Measurements from ENCODE around the gene PBX3. TPM values are rescaled to one million over a fixed set of nuclear protein-coding genes. Genes with fewer than 3 reads are reported as not detected.

Gene PBX3
- total and polyA plus RNA-seq, 2 of the 13 experiments (the other 11 are each of a cell fraction or from before 2014, with no cell fraction given), result 6.0 to 11.2 TPM

DNA sequence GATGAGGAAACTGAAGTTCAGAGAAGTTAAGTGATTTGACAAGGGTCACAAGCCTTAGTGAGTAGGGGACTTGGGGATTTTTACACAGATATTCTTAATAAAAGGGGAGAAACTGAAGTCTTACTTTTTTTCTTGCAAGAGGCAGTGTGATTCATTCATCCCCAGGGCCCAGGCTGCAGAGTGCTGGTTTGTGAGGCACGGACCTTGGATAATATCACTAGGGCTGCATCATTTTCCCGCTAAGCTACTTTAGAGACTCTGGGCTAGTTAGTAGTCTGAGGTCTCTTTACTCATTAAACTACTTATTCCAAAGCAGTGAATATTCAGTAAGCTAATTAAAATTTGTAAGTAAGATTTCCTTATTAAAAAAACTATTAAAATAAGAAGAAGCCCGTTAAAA is 195.0 kb downstream of the PBX3 start:
- DNase-seq (ENCODE audit: low spot score) (no peak), ATAC-seq (no peak), FAIRE-seq (no peak)
- POLR2A ChIA-PET, result no interaction called here
- H3K9me3 ChIP-seq (ENCODE audit: low read length), result no peaks in the 10 kb centered on the region
- CTCF ChIA-PET (ENCODE audit: low intra/inter-chr PET ratio, low total read pairs), result no interaction called here
- peaks cover 10% of the 10 kb centered on the region for H3K4me1 ChIP-seq (ENCODE audit: insufficient read depth, low read length)
- H4K20me1 ChIP-seq (ENCODE audit: insufficient read depth, low read length), result no peaks in the 10 kb centered on the region
- no peaks in the 10 kb centered on the region for H3K79me2 ChIP-seq (ENCODE audit: insufficient read depth, low read length)
- no TSS peak for BruUV-seq (replicated peaks)
- no peaks in the 10 kb centered on the region for H3K36me3 ChIP-seq (replicated peaks in 1 of 2; ENCODE audit: control insufficient read depth in 1 of 2, insufficient read depth in 2 of 2, low read length in 2 of 2)
- 93% methylated on average over 3 of the region's 3 CpGs for WGBS (ENCODE audit: low lambda C conversion rate)
- in situ Hi-C loops (cut with HindIII; ENCODE audit: extremely low pct_ligation_motif_present, low pct_unique_long_range_greater_than_20kb), result no loop called here
- H2AFZ ChIP-seq (ENCODE audit: low read length), result no peak overlapping the region
- intact Hi-C loops (cut with micrococcal nuclease; ENCODE audit: unreplicated experiment), result no loop called here
- no peaks in the 10 kb centered on the region for H3K27me3 ChIP-seq (ENCODE audit: control insufficient read depth in 1 of 2, insufficient read depth in 2 of 2, low read length in 2 of 2)
- H3K27ac ChIP-seq (ENCODE audit: extremely low read length, insufficient read depth, low read length), result no peak overlapping the region
- no peak overlapping the region for H3K4me3 ChIP-seq (replicated peaks in 1 of 3; ENCODE audit: insufficient read depth in 1 of 3, low read depth in 2 of 3, low read length in 3 of 3)
- no peak overlapping the region for H3K9ac ChIP-seq (ENCODE audit: insufficient read depth, low read depth, low read length)
- no peak overlapping the region for H3K4me2 ChIP-seq (ENCODE audit: low read depth, low read length)
- TF ChIP-seq POGZ (CRISPR knock-in tag; IDR thresholded peaks at IDR 0.05) (no peak), SMYD3 (CRISPR knock-in tag; IDR thresholded peaks at IDR 0.05) (no peak), U2AF2 (IDR thresholded peaks at IDR 0.05; ENCODE audit: low read depth, low read length) (no peak), ZNF230 (CRISPR knock-in tag; IDR thresholded peaks at IDR 0.05) (no peak), ZNF878 (CRISPR knock-in tag; IDR thresholded peaks at IDR 0.05) (no peak), ZFP37 (CRISPR knock-in tag; IDR thresholded peaks at IDR 0.05; ENCODE audit: borderline replicate concordance) (no peak), ZNF550 (CRISPR knock-in tag; IDR thresholded peaks at IDR 0.05; ENCODE audit: borderline replicate concordance) (no peak), PRPF4 (IDR thresholded peaks at IDR 0.05; ENCODE audit: low read depth, low read length, poor library complexity, severe bottlenecking) (no peak), RARA (CRISPR knock-in tag; IDR thresholded peaks at IDR 0.05) (no peak), ZNF350 (CRISPR knock-in tag; IDR thresholded peaks at IDR 0.05; ENCODE audit: borderline replicate concordance, low read depth) (no peak), CHD2 (IDR thresholded peaks at IDR 0.05; ENCODE audit: low read depth, low read length) (no peak)
- TF ChIP-seq, protein P1, sequence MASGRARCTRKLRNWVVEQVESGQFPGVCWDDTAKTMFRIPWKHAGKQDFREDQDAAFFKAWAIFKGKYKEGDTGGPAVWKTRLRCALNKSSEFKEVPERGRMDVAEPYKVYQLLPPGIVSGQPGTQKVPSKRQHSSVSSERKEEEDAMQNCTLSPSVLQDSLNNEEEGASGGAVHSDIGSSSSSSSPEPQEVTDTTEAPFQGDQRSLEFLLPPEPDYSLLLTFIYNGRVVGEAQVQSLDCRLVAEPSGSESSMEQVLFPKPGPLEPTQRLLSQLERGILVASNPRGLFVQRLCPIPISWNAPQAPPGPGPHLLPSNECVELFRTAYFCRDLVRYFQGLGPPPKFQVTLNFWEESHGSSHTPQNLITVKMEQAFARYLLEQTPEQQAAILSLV (CRISPR knock-in tag; IDR thresholded peaks at IDR 0.05; ENCODE audit: borderline replicate concordance), result no peak
- TF ChIP-seq, protein P2, sequence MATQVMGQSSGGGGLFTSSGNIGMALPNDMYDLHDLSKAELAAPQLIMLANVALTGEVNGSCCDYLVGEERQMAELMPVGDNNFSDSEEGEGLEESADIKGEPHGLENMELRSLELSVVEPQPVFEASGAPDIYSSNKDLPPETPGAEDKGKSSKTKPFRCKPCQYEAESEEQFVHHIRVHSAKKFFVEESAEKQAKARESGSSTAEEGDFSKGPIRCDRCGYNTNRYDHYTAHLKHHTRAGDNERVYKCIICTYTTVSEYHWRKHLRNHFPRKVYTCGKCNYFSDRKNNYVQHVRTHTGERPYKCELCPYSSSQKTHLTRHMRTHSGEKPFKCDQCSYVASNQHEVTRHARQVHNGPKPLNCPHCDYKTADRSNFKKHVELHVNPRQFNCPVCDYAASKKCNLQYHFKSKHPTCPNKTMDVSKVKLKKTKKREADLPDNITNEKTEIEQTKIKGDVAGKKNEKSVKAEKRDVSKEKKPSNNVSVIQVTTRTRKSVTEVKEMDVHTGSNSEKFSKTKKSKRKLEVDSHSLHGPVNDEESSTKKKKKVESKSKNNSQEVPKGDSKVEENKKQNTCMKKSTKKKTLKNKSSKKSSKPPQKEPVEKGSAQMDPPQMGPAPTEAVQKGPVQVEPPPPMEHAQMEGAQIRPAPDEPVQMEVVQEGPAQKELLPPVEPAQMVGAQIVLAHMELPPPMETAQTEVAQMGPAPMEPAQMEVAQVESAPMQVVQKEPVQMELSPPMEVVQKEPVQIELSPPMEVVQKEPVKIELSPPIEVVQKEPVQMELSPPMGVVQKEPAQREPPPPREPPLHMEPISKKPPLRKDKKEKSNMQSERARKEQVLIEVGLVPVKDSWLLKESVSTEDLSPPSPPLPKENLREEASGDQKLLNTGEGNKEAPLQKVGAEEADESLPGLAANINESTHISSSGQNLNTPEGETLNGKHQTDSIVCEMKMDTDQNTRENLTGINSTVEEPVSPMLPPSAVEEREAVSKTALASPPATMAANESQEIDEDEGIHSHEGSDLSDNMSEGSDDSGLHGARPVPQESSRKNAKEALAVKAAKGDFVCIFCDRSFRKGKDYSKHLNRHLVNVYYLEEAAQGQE (IDR thresholded peaks at IDR 0.05; ENCODE audit: borderline replicate concordance in 1 of 2, low read depth in 1 of 2, low read length in 2 of 2), result no peak
- TF ChIP-seq, protein P3, sequence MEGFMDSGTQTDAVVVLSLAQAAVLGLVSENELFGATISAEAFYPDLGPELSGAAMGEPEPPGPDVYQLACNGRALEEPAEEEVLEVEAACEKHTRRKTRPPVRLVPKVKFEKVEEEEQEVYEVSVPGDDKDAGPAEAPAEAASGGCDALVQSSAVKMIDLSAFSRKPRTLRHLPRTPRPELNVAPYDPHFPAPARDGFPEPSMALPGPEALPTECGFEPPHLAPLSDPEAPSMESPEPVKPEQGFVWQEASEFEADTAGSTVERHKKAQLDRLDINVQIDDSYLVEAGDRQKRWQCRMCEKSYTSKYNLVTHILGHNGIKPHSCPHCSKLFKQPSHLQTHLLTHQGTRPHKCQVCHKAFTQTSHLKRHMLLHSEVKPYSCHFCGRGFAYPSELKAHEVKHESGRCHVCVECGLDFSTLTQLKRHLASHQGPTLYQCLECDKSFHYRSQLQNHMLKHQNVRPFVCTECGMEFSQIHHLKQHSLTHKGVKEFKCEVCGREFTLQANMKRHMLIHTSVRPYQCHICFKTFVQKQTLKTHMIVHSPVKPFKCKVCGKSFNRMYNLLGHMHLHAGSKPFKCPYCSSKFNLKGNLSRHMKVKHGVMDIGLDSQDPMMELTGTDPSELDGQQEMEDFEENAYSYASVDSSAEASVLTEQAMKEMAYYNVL (CRISPR knock-in tag; IDR thresholded peaks at IDR 0.05; ENCODE audit: borderline replicate concordance), result no peak

All from HepG2 (cell line).